ENCODE data around the gene FOSL1.

- no peak for TF ChIP-seq CTCF (IDR thresholded peaks at IDR 0.05; ENCODE audit: low read length)
- no peak for TF ChIP-seq EZH2 (IDR thresholded peaks at IDR 0.05; ENCODE audit: borderline replicate concordance, low read length)
These were observed 32.7 kb downstream of the FOSL1 start for GRCh38 chr11:65867284-65868071.
